K562 (cell line): ENCODE data around the gene CST9L. TPM values are rescaled to one million over a fixed set of nuclear protein-coding genes. Genes with fewer than 3 reads are reported as not detected.

Source experiments
- ATAC-seq: fragments of 200-7000 bp; cut with Tn5 transposase; 3 replicates; pipeline ENCODE4 v1.9.1; 2020; ENCODE audit warnings: moderate library complexity
- BruUV-seq: library from RNA; stranded (reverse); fragments of 400-500 nt; replicated peaks from 2 replicates; lab custom pipeline; 2021; lab: Mats Ljungman, UMichigan
- CTCF ChIA-PET: fragments of 300-600 bp; formaldehyde crosslinking; extraction: SDS; loops from one replicate; lab custom pipeline; 2021; ENCODE audit warnings: low intra/inter-chr PET ratio; lab: Yijun Ruan, JAX
- POLR2A ChIA-PET: fragments of 300-600, 350-650 bp; sonication (Branson Sonifier 250); formaldehyde crosslinking; extraction: SDS; loops from one replicate; lab custom pipeline; 2021; ENCODE audit warnings: antibody characterized with exemption, inconsistent platforms; lab: Yijun Ruan, JAX
- DNase-seq, 4 experiments: peaks; one replicate each; pipeline versions ENCODE4 v3.0.0 to v3.0.0-alpha.2; 2011 to 2018; ENCODE audit warnings: low spot score in 3 of 4, mixed read lengths in 3 of 4; ENCODE audit errors: extremely low read depth in 1 of 4
- FAIRE-seq: peaks from 2 replicates; lab custom pipeline; 2011; peaks lifted over from hg19 to GRCh38; lab: Jason Lieb, UNC
- H2AFZ ChIP-seq: 2 replicates; pipeline ENCODE4 v1.6.0; 2011; ENCODE audit warnings: low read depth, low read length, control low read depth, inconsistent platforms
- H3K27ac ChIP-seq: fragments of 200-600 bp; 3 replicates; pipeline ENCODE4 v1.8.0; 2011; ENCODE audit warnings: low read depth, mild to moderate bottlenecking, control low read depth, inconsistent platforms, low read length, moderate library complexity, mixed read lengths; ENCODE audit errors: extremely low read depth
- H3K27me3 ChIP-seq, 2 experiments: fragments of 300-600 bp in 1 of 2; 2 replicates in 1 of 2; 3 replicates in 1 of 2; pipeline versions ENCODE4 v1.6.0 to v1.8.0; 2011; ENCODE audit warnings: inconsistent platforms in 2 of 2, low read length in 2 of 2, mild to moderate bottlenecking in 1 of 2, mixed read lengths in 1 of 2, moderate library complexity in 1 of 2; ENCODE audit not compliant: control insufficient read depth in 2 of 2, insufficient read depth in 2 of 2
- H3K36me3 ChIP-seq: fragments of 300-600 bp; 3 replicates; pipeline ENCODE4 v1.8.0; 2011; ENCODE audit warnings: mild to moderate bottlenecking, low read length, inconsistent platforms; ENCODE audit not compliant: control insufficient read depth, insufficient read depth
- H3K4me1 ChIP-seq, 2 experiments: fragments of 200-600 bp in 1 of 2; replicated peaks in 1 of 2; 2 replicates in 1 of 2; 3 replicates in 1 of 2; pipeline versions ENCODE4 v1.5.1 to v1.8.0; 2011; ENCODE audit warnings: inconsistent platforms in 2 of 2, low read length in 2 of 2, mild to moderate bottlenecking in 1 of 2, mixed read lengths in 1 of 2, moderate library complexity in 1 of 2; ENCODE audit not compliant: control insufficient read depth in 2 of 2, insufficient read depth in 2 of 2
- H3K4me2 ChIP-seq: 2 replicates; pipeline ENCODE4 v1.6.1; 2011; ENCODE audit warnings: low read length, control low read depth, inconsistent platforms, mixed read lengths; ENCODE audit not compliant: insufficient read depth
- H3K4me3 ChIP-seq: fragments of 200-600 bp; sonication (generic), shearing (Covaris generic); 2 replicates; pipeline ENCODE4 v1.5.1; 2016; ENCODE audit warnings: control low read depth, inconsistent platforms
- H3K79me2 ChIP-seq: fragments of 200-600 bp; 3 replicates; pipeline ENCODE4 v1.8.0; 2011; ENCODE audit warnings: low read length, inconsistent platforms; ENCODE audit not compliant: control insufficient read depth, insufficient read depth
- H3K9ac ChIP-seq, 2 experiments: 2 replicates each; pipeline versions ENCODE4 v1.6.0 to v1.6.1; 2011; ENCODE audit warnings: low read depth in 2 of 2, low read length in 2 of 2, control low read depth in 1 of 2, inconsistent platforms in 1 of 2, mild to moderate bottlenecking in 1 of 2, mixed read lengths in 1 of 2; ENCODE audit not compliant: insufficient read depth in 1 of 2
- H3K9me1 ChIP-seq: one replicate; pipeline ENCODE4 v1.6.0; 2011; ENCODE audit warnings: inconsistent platforms, mild to moderate bottlenecking, low read length, moderate library complexity; ENCODE audit not compliant: control insufficient read depth, insufficient read depth
- H3K9me3 ChIP-seq: replicated peaks from 2 replicates; pipeline ENCODE4 v1.5.1; 2011; ENCODE audit warnings: low read depth, low read length, inconsistent platforms; ENCODE audit not compliant: control insufficient read depth, insufficient read depth
- H4K20me1 ChIP-seq: replicated peaks from 2 replicates; pipeline ENCODE4 v1.6.1; 2011; ENCODE audit warnings: low read length, inconsistent platforms, mixed read lengths; ENCODE audit not compliant: control insufficient read depth, insufficient read depth
- BCOR ChIP-seq: fragments of 450-650 bp; IDR thresholded peaks from 2 replicates; pipeline ENCODE4 v1.6.1; 2016
- CBFA2T3 ChIP-seq: fragments of 450-650 bp; IDR thresholded peaks from 2 replicates; pipeline ENCODE4 v1.6.1; 2017
- ETV1 ChIP-seq: fragments of 450-650 bp; conservative IDR thresholded peaks from 2 replicates; pipeline ENCODE4 v1.6.1; 2016; ENCODE audit warnings: missing genetic modification characterization, control low read depth, low read depth, missing compliant biosample characterization
- FOXA1 ChIP-seq: fragments of 450-650 bp; IDR thresholded peaks from 2 replicates; pipeline ENCODE4 v1.6.1; 2016; ENCODE audit warnings: mild to moderate bottlenecking, borderline replicate concordance
- FOXA3 ChIP-seq, 2 experiments: fragments of 450-650 bp in 1 of 2; sonication (generic) in 1 of 2; formaldehyde crosslinking; IDR thresholded peaks in 1 of 2; conservative IDR thresholded peaks in 1 of 2; 2 replicates each; pipeline versions ENCODE4 v1.4.0 to v1.8.0; 2020 to 2022; ENCODE audit warnings: mild to moderate bottlenecking in 2 of 2, missing genetic modification reagents in 1 of 2
- FOXJ3 ChIP-seq: sonication (generic); formaldehyde crosslinking; IDR thresholded peaks from 2 replicates; pipeline ENCODE4 v1.4.0; 2020; ENCODE audit warnings: mild to moderate bottlenecking, missing genetic modification reagents
- KLF1 ChIP-seq: fragments of 450-650 bp; IDR thresholded peaks from 2 replicates; pipeline ENCODE4 v1.6.1; 2016; ENCODE audit warnings: missing genetic modification characterization, missing compliant biosample characterization
- KLF10 ChIP-seq: fragments of 250-450 bp; sonication (Bioruptor Pico); IDR thresholded peaks from 2 replicates; pipeline ENCODE4 v1.6.1; 2021; ENCODE audit warnings: matching md5 sums
- NCOA1 ChIP-seq: fragments of 450-650 bp; IDR thresholded peaks from 2 replicates; pipeline ENCODE4 v1.6.1; 2016; ENCODE audit warnings: low read depth
- NCOR1 ChIP-seq: fragments of 450-650 bp; IDR thresholded peaks from 2 replicates; pipeline ENCODE4 v1.6.1; 2016; ENCODE audit warnings: mild to moderate bottlenecking, moderate library complexity
- RNF2 ChIP-seq: sonication (generic); IDR thresholded peaks from 2 replicates; pipeline ENCODE4 v1.6.1; 2016
- USF2 ChIP-seq: sonication (generic); formaldehyde crosslinking; IDR thresholded peaks from 2 replicates; pipeline ENCODE4 v1.5.0; 2020; ENCODE audit warnings: missing genetic modification reagents
- XRCC5 ChIP-seq: fragments of 200-400 bp; formaldehyde crosslinking; IDR thresholded peaks from 2 replicates; pipeline ENCODE4 v1.6.1; 2017; ENCODE audit warnings: low read depth, mild to moderate bottlenecking, low read length
- ZNF175 ChIP-seq: fragments of 200-800 bp; sonication (Bioruptor generic); IDR thresholded peaks from 2 replicates; pipeline ENCODE4 v1.6.1; 2016; ENCODE audit warnings: low read depth, mild to moderate bottlenecking, missing genetic modification characterization, missing compliant biosample characterization
- ZNF24 ChIP-seq: fragments of 450-650 bp; IDR thresholded peaks from 2 replicates; pipeline ENCODE4 v1.6.1; 2016
- ZNF696 ChIP-seq: fragments of 250-450 bp; sonication (Bioruptor Pico); conservative IDR thresholded peaks from 2 replicates; pipeline ENCODE4 v1.4.0; 2020; ENCODE audit warnings: mild to moderate bottlenecking, moderate library complexity
- WGBS: fragments of 100-300 bp; shearing (Covaris generic); methylation state at CpG from one replicate; pipeline ENCODE4 v1.1.6; 2016; ENCODE audit warnings: low coverage, mixed read lengths; ENCODE audit not compliant: insufficient coverage; ENCODE audit errors: missing lambda C conversion rate; 5-methylcytosine and 5-hydroxymethylcytosine counted together
- in situ Hi-C: fragments of 300-500 bp; cut with MboI; formaldehyde crosslinking; loops from 4 replicates; pipeline ENCODE4 v1.15.0; 2018; ENCODE audit warnings: inconsistent platforms, mixed read lengths
- intact Hi-C: fragments of 100-400 bp; cut with micrococcal nuclease; formaldehyde crosslinking; loops from 2 replicates; pipeline ENCODE4 v1.14.2; 2022
- polyA plus RNA-seq, 8 experiments: library from polyadenylated mRNA; depleted of rRNA in 4 of 8; stranded (reverse) in 5 of 8; unstranded in 3 of 8; fragments of >200 nt; fragmentation: Nextera tagmentation in 2 of 8; fragmentation: Illumina TruSeq in 1 of 8; extraction: Ambion mirVana in 2 of 8; extraction: Trizol in 1 of 8; gene quantifications; 2 replicates each; pipeline versions ENCODE4 v1.2.1 to v1.2.3, GENCODE V29; 2011 to 2014; ENCODE audit warnings: inconsistent platforms in 1 of 8, missing spikeins in 1 of 8
- total RNA-seq, 7 experiments: library from RNA; depleted of rRNA in 6 of 7; stranded (reverse); fragments of >200 nt in 6 of 7; fragmentation: Illumina TruSeq in 2 of 7; extraction: Trizol in 2 of 7; gene quantifications; 2 replicates each; pipeline versions ENCODE4 v1.2.1 to v1.2.3, GENCODE V29; 2011 to 2021; ENCODE audit warnings: low replicate concordance in 1 of 7
- TF ChIP-seq, protein P1 (sequence below): fragments of 450-650 bp; IDR thresholded peaks from 2 replicates; pipeline ENCODE4 v1.6.1; 2014; ENCODE audit warnings: low read depth, mild to moderate bottlenecking, moderate library complexity, borderline replicate concordance

The CST9L gene
- total and polyA plus RNA-seq, 9 of the 15 experiments (the other 6 are each of a cell fraction or from before 2014, with no cell fraction given): not detected

DNA sequence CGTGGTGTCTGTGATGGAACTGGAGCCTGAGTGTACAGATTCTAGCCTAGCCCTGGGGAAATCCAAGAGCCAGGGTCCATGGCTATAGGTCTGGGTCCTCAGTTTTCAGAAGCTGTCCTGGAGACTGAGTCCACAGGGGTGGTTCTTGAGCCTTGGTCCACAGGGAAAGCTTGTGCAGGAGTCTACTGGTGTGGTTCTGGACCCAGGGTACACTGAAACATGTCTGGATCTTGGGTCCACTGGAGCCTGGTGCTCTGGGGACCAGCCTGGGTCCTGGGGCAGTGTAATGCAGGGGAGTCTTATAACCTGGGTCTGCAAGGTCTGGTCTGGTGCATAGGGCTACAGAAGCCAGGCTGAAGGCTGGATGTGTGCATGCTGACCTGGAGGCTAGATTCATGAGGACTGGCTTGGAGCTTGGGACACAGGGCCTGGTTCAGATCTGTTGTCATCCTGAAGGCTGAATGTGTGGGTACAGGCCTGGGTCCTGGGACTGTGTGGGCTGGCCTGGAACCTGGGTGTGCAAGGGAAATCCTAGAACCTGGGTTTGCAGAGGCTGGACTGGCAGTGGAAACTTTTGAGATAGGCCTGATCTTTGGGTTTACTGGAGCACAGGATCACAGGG, 5.5 kb downstream of the CST9L start:
- TF ChIP-seq CBFA2T3: no peak
- TF ChIP-seq BCOR: no peak
- no peak for TF ChIP-seq ZNF175 (CRISPR knock-in tag)
- no peak for TF ChIP-seq NCOA1
- TF ChIP-seq, protein P1, sequence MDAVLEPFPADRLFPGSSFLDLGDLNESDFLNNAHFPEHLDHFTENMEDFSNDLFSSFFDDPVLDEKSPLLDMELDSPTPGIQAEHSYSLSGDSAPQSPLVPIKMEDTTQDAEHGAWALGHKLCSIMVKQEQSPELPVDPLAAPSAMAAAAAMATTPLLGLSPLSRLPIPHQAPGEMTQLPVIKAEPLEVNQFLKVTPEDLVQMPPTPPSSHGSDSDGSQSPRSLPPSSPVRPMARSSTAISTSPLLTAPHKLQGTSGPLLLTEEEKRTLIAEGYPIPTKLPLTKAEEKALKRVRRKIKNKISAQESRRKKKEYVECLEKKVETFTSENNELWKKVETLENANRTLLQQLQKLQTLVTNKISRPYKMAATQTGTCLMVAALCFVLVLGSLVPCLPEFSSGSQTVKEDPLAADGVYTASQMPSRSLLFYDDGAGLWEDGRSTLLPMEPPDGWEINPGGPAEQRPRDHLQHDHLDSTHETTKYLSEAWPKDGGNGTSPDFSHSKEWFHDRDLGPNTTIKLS: no peak
- no peak for TF ChIP-seq RNF2
- no peak for TF ChIP-seq ETV1 (tag)
- TF ChIP-seq ZNF696 (CRISPR knock-in tag): no peak
- no peak for TF ChIP-seq FOXJ3
- TF ChIP-seq KLF10 (CRISPR knock-in tag): no peak
- no peak for TF ChIP-seq KLF1 (tag)
- no peak for TF ChIP-seq FOXA1
- no peak for TF ChIP-seq NCOR1
- no peak for TF ChIP-seq XRCC5
- no peak for TF ChIP-seq ZNF24
- TF ChIP-seq FOXA3 (CRISPR knock-in tag; conservative IDR thresholded peaks at IDR 0.05 in 1 of 2, IDR thresholded peaks at IDR 0.05 in 1 of 2): no peak
- TF ChIP-seq USF2 (CRISPR knock-in tag): no peak
- intact Hi-C loops: no loop called here
- no peak for ATAC-seq

More for the DNA sequence above, 5.5 kb downstream of the CST9L start:
- FAIRE-seq: no peak
- no peaks in the 10 kb centered on the region for H3K79me2 ChIP-seq
- CTCF ChIA-PET: no interaction called here
- H3K36me3 ChIP-seq: no peaks in the 10 kb centered on the region
- no peaks in the 10 kb centered on the region for H3K9me3 ChIP-seq
- WGBS: 0% methylated on average over 1 of the region's 1 CpG
- in situ Hi-C loops: no loop called here
- H2AFZ ChIP-seq: no peak overlapping the region
- BruUV-seq: no TSS peak
- no peaks in the 10 kb centered on the region; a peak in 1 of 5 replicates for H3K27me3 ChIP-seq
- no peak overlapping the region for H3K4me2 ChIP-seq
- H3K4me1 ChIP-seq: no peaks in the 10 kb centered on the region; a peak in 1 of 5 replicates
- H3K9me1 ChIP-seq: no peaks in the 10 kb centered on the region
- no peaks in the 10 kb centered on the region for H4K20me1 ChIP-seq
- H3K9ac ChIP-seq: no peak overlapping the region
- no peak overlapping the region for H3K4me3 ChIP-seq
- no peak for DNase-seq
- POLR2A ChIA-PET: no interaction called here
- no peak overlapping the region for H3K27ac ChIP-seq
